CD4-positive, alpha-beta T cell treated with Interleukin-15 for 1 hour (primary cell): Measurements from ENCODE around the gene SERPIND1.
"Not testable (repeated sequence)": the region's sequence is repeated elsewhere in the genome, so short reads cannot be mapped to it uniquely, and the experiment has no call there.

Experiments used
- DNase-seq: peaks from one replicate; pipeline ENCODE4 v3.0.0-alpha.2; 2020

Gene SERPIND1

GRCh38 chr22:20818471-20818870, 44.6 kb downstream of the SERPIND1 start:
- no peak for DNase-seq

- DNase-seq, result no peak
These were observed 45.6 kb downstream of the SERPIND1 start for GRCh38 chr22:20819471-20819870.

GRCh38 chr22:20821717-20822239, 47.9 kb downstream of the SERPIND1 start:
- DNase-seq, result not testable (repeated sequence)

GRCh38 chr22:20822240-20822639, 48.3 kb downstream of the SERPIND1 start:
- DNase-seq, result no peak

GRCh38 chr22:20823264-20823663, 49.4 kb downstream of the SERPIND1 start:
- DNase-seq, result no peak

GRCh38 chr22:20825216-20825615, 51.3 kb downstream of the SERPIND1 start:
- not testable (repeated sequence) for DNase-seq

- no peak for DNase-seq
These were observed 51.7 kb downstream of the SERPIND1 start for GRCh38 chr22:20825624-20826023.

- DNase-seq, result not testable (repeated sequence)
These were observed 52.6 kb downstream of the SERPIND1 start for GRCh38 chr22:20826373-20827152.

GRCh38 chr22:20829491-20830134, 55.7 kb downstream of the SERPIND1 start:
- DNase-seq, result no peak

- no peak for DNase-seq
These were observed 59.3 kb downstream of the SERPIND1 start for GRCh38 chr22:20833225-20833665.

GRCh38 chr22:20834206-20834605, 60.3 kb downstream of the SERPIND1 start:
- DNase-seq, result no peak

- no peak for DNase-seq
These were observed 60.8 kb downstream of the SERPIND1 start for GRCh38 chr22:20834725-20835124.
